Stomach (tissue), 9 donors: ENCODE data around the gene MCRS1. TPM values are rescaled to one million over a fixed set of nuclear protein-coding genes. Genes with fewer than 3 reads are reported as not detected.

Experiments
- DNase-seq, 2 donors: peaks; one replicate each; pipeline versions ENCODE4 v3.0.0 to v3.0.0-alpha.2; 2013 to 2019
- H3K27ac ChIP-seq, 5 donors: fragments of 200-600 bp in 4 of 5; sonication (generic) in 4 of 5; one replicate each; pipeline ENCODE4 v1.5.1; 2013 to 2019; ENCODE audit warnings: mild to moderate bottlenecking in 1 of 5, moderate library complexity in 1 of 5
- H3K27me3 ChIP-seq, 3 donors: fragments of 200-600 bp; sonication (generic); one replicate each; pipeline ENCODE4 v1.5.1; 2017 to 2019; ENCODE audit warnings: mixed run types in 1 of 3
- H3K36me3 ChIP-seq, 4 donors: fragments of 200-600 bp; sonication (generic); 1 replicate in 3 of 4; 2 replicates in 1 of 4; pipeline ENCODE4 v1.5.1; 2016 to 2019
- H3K4me1 ChIP-seq, 4 donors: fragments of 200-600 bp; sonication (generic); one replicate each; pipeline ENCODE4 v1.5.1; 2016 to 2019
- H3K4me3 ChIP-seq, 4 donors: fragments of 200-600 bp; sonication (generic) in 3 of 4; one replicate each; pipeline ENCODE4 v1.5.1; 2016 to 2019; ENCODE audit warnings: mild to moderate bottlenecking in 1 of 4
- H3K9me3 ChIP-seq, 4 donors: fragments of 200-600 bp; sonication (generic); one replicate each; pipeline ENCODE4 v1.5.1; 2016 to 2019
- CTCF ChIP-seq, 7 experiments: fragments of 450-650 bp in 4 of 7; fragments of 200-600 bp in 3 of 7; sonication (generic) in 3 of 7; IDR thresholded peaks; one replicate each; pipeline ENCODE4 v1.5.1; 2016 to 2019; ENCODE audit warnings: antibody characterized with exemption in 7 of 7, control low read depth in 2 of 7, mild to moderate bottlenecking in 1 of 7
- EP300 ChIP-seq: sonication (generic); formaldehyde crosslinking; IDR thresholded peaks from one replicate; pipeline ENCODE4 v1.6.1; 2017; ENCODE audit warnings: antibody characterized with exemption
- POLR2A ChIP-seq, 4 donors: fragments of 450-650 bp; IDR thresholded peaks; one replicate each; pipeline ENCODE4 v1.6.1; 2016; ENCODE audit warnings: antibody characterized with exemption in 4 of 4, control low read depth in 2 of 4, mild to moderate bottlenecking in 1 of 4, moderate library complexity in 1 of 4
- POLR2AphosphoS5 ChIP-seq, 3 donors: sonication (generic); formaldehyde crosslinking; IDR thresholded peaks; one replicate each; pipeline ENCODE4 v1.6.1; 2016; ENCODE audit warnings: antibody characterized with exemption in 3 of 3
- WGBS, 5 donors: extraction: QIAGEN DNeasy Blood & Tissue Kit in 3 of 5; methylation state at CpG; one replicate each; pipeline versions ENCODE4 v1.1.5 to v1.1.7; 2013 to 2018; 5-methylcytosine and 5-hydroxymethylcytosine counted together
- intact Hi-C: fragments of 100-400 bp; cut with DNase I; formaldehyde crosslinking; loops from one replicate; pipeline ENCODE4 v1.15.1; 2023; ENCODE audit warnings: low total_unique reads
- polyA plus RNA-seq, 3 donors: library from polyadenylated mRNA; stranded (reverse); fragments of 200-250 nt; gene quantifications; one replicate each; pipeline ENCODE4 v1.2.3, GENCODE V29; 2013
- total RNA-seq, 5 donors: library from RNA; depleted of rRNA; stranded (reverse); fragments of >200 nt; gene quantifications; one replicate each; pipeline versions ENCODE4 v1.1.0 to v1.2.3, GENCODE V29; 2014 to 2016
- donor health status: healthy with polysubstance abuse.
- donor health status: Bipolar disorder and iron deficiency.
- donor health status: healthy.

Gene MCRS1
- total and polyA plus RNA-seq, 8 donors = 16.5 to 322 (median 48.5) TPM

GRCh38 chr12:49585477-49586459 is 17.8 kb upstream of the MCRS1 start:
- Histone ChIP-seq H3K4me1 (peaks cover under 1 to 30% (median 21%) of the 10 kb centered on the region in 4 donors), H3K36me3 (peaks cover 0 to 17% (median 9%) of the 10 kb centered on the region in 4 donors), H3K27me3 (no peaks in the 10 kb centered on the region), H3K27ac (no peak overlapping the region), H3K9me3 (no peaks in the 10 kb centered on the region), H3K4me3 (no peak overlapping the region)
- intact Hi-C loops = no loop called here
- WGBS, 5 donors = 83 to 88% (median 88%) methylated on average over 16 of the region's 16 CpGs
- TF ChIP-seq EP300 (no peak), POLR2A (IDR thresholded peaks at IDR 0.05) (no peak), CTCF (IDR thresholded peaks at IDR 0.05) (no peak), POLR2AphosphoS5 (IDR thresholded peaks at IDR 0.05) (no peak)
- DNase-seq = peak in 1 of 2 donors; percentile 36

- TF ChIP-seq POLR2AphosphoS5 (IDR thresholded peaks at IDR 0.05) = no peak
- TF ChIP-seq POLR2A (IDR thresholded peaks at IDR 0.05) = no peak
- no peak for TF ChIP-seq CTCF (IDR thresholded peaks at IDR 0.05)
- no peak for TF ChIP-seq EP300
- H3K27ac ChIP-seq = no peak overlapping the region
- peaks cover 0 to 17% (median 9%) of the 10 kb centered on the region in 4 donors for H3K36me3 ChIP-seq
- H3K27me3 ChIP-seq = no peaks in the 10 kb centered on the region
- 75 to 88% (median 85%) methylated on average over 7 of the region's 7 CpGs for WGBS, 5 donors
- H3K4me3 ChIP-seq = no peak overlapping the region
- intact Hi-C loops = no loop called here
- no peaks in the 10 kb centered on the region for H3K9me3 ChIP-seq
- peaks cover 8 to 37% (median 24%) of the 10 kb centered on the region in 4 donors for H3K4me1 ChIP-seq
- DNase-seq = peak in 1 of 2 donors; percentile 25
Measured at GRCh38 chr12:49584591-49584990, 16.6 kb upstream of the MCRS1 start.

GRCh38 chr12:49583366-49584094 is 15.6 kb upstream of the MCRS1 start:
- no peak for TF ChIP-seq CTCF (IDR thresholded peaks at IDR 0.05)
- TF ChIP-seq POLR2AphosphoS5 (IDR thresholded peaks at IDR 0.05) = no peak
- TF ChIP-seq POLR2A (IDR thresholded peaks at IDR 0.05) = no peak
- TF ChIP-seq EP300 = no peak
- H3K27me3 ChIP-seq = no peaks in the 10 kb centered on the region
- 73 to 85% (median 79%) methylated on average over 12 to 13 of the region's 13 CpGs for WGBS, 5 donors
- DNase-seq = peak in 1 of 2 donors; percentile 72
- H3K4me1 ChIP-seq = peaks cover 8 to 37% (median 21%) of the 10 kb centered on the region in 4 donors
- H3K36me3 ChIP-seq = peaks cover 0 to 17% (median 9%) of the 10 kb centered on the region in 4 donors
- no peak overlapping the region for H3K27ac ChIP-seq
- no peak overlapping the region for H3K4me3 ChIP-seq
- H3K9me3 ChIP-seq = no peaks in the 10 kb centered on the region
- intact Hi-C loops = no loop called here

- H3K4me1 ChIP-seq = peaks cover 8 to 37% (median 21%) of the 10 kb centered on the region in 4 donors
- no peaks in the 10 kb centered on the region for H3K9me3 ChIP-seq
- H3K4me3 ChIP-seq = no peak overlapping the region
- DNase-seq = peak in 1 of 2 donors; percentile 62
- no peak for TF ChIP-seq POLR2AphosphoS5 (IDR thresholded peaks at IDR 0.05)
- no peak for TF ChIP-seq EP300
- TF ChIP-seq CTCF (IDR thresholded peaks at IDR 0.05) = no peak
- no peak for TF ChIP-seq POLR2A (IDR thresholded peaks at IDR 0.05)
- no peak overlapping the region for H3K27ac ChIP-seq
- H3K36me3 ChIP-seq = peaks cover 0 to 17% (median 9%) of the 10 kb centered on the region in 4 donors
- 24 to 35% (median 28%) methylated on average over 4 of the region's 4 CpGs for WGBS, 5 donors
- intact Hi-C loops = no loop called here
- H3K27me3 ChIP-seq = no peaks in the 10 kb centered on the region
Measured at GRCh38 chr12:49582850-49583249, 14.9 kb upstream of the MCRS1 start.
